Liver (tissue), 9 donors: ENCODE data around the gene CTNNA2. TPM values are rescaled to one million over a fixed set of nuclear protein-coding genes. Genes with fewer than 3 reads are reported as not detected.

Experiments used
- DNase-seq: peaks from one replicate; pipeline ENCODE4 v3.0.0-alpha.2; 2017; ENCODE audit warnings: low spot score
- H3K27ac ChIP-seq, 2 donors: one replicate each; pipeline ENCODE4 v1.7.0; 2013; ENCODE audit warnings: inconsistent platforms in 2 of 2, low read length in 2 of 2, control low read depth in 1 of 2, low read depth in 1 of 2, mild to moderate bottlenecking in 1 of 2
- H3K27me3 ChIP-seq, 4 donors: one replicate each; pipeline versions ENCODE4 v1.6.1 to v1.7.0; 2013; ENCODE audit warnings: low read length in 3 of 4, inconsistent platforms in 1 of 4, mild to moderate bottlenecking in 1 of 4, moderate library complexity in 1 of 4; ENCODE audit not compliant: control insufficient read depth in 4 of 4, insufficient read depth in 4 of 4
- H3K36me3 ChIP-seq, 4 donors: one replicate each; pipeline versions ENCODE4 v1.6.1 to v1.7.0; 2013; ENCODE audit warnings: low read length in 3 of 4, mild to moderate bottlenecking in 3 of 4, low read depth in 1 of 4, moderate library complexity in 1 of 4; ENCODE audit not compliant: control insufficient read depth in 4 of 4, insufficient read depth in 3 of 4
- H3K4me1 ChIP-seq, 4 donors: one replicate each; pipeline versions ENCODE4 v1.6.1 to v1.7.0; 2013; ENCODE audit warnings: low read length in 3 of 4, mild to moderate bottlenecking in 3 of 4, moderate library complexity in 1 of 4; ENCODE audit not compliant: control insufficient read depth in 4 of 4, insufficient read depth in 4 of 4
- H3K4me3 ChIP-seq, 3 donors: one replicate each; pipeline versions ENCODE4 v1.6.1 to v1.7.0; 2013; ENCODE audit warnings: low read length in 3 of 3, control low read depth in 1 of 3, low read depth in 1 of 3, mild to moderate bottlenecking in 1 of 3
- H3K9ac ChIP-seq, 2 donors: one replicate each; pipeline ENCODE4 v1.7.0; 2013; ENCODE audit warnings: low read length in 2 of 2, mild to moderate bottlenecking in 2 of 2, moderate library complexity in 2 of 2, control low read depth in 1 of 2, low read depth in 1 of 2
- H3K9me3 ChIP-seq, 4 donors: one replicate each; pipeline versions ENCODE4 v1.6.1 to v1.7.0; 2013; ENCODE audit warnings: low read length in 3 of 4; ENCODE audit not compliant: control insufficient read depth in 4 of 4
- EGR1 ChIP-seq, 2 donors: IDR thresholded peaks; 2 replicates each; pipeline ENCODE4 v1.6.1; 2016 to 2018; ENCODE audit warnings: antibody characterized with exemption in 2 of 2, low read depth in 2 of 2
- FOXA1 ChIP-seq: IDR thresholded peaks from 2 replicates; pipeline ENCODE4 v1.6.1; 2016; ENCODE audit warnings: antibody characterized with exemption
- FOXA2 ChIP-seq: IDR thresholded peaks from 2 replicates; pipeline ENCODE4 v1.6.1; 2016; ENCODE audit warnings: antibody characterized with exemption
- GABPA ChIP-seq, 2 donors: IDR thresholded peaks in 1 of 2; conservative IDR thresholded peaks in 1 of 2; 2 replicates each; pipeline ENCODE4 v1.6.1; 2016; ENCODE audit warnings: antibody characterized with exemption in 2 of 2, mild to moderate bottlenecking in 1 of 2, moderate library complexity in 1 of 2
- HNF4A ChIP-seq, 2 donors: conservative IDR thresholded peaks; 2 replicates each; pipeline ENCODE4 v1.6.1; 2016; ENCODE audit warnings: antibody characterized with exemption in 2 of 2, mild to moderate bottlenecking in 2 of 2
- HNF4G ChIP-seq: IDR thresholded peaks from 2 replicates; pipeline ENCODE4 v1.6.1; 2016; ENCODE audit warnings: antibody characterized with exemption
- JUND ChIP-seq, 2 donors: IDR thresholded peaks; 2 replicates each; pipeline ENCODE4 v1.6.1; 2016; ENCODE audit warnings: antibody characterized with exemption in 2 of 2
- NR2F2 ChIP-seq: IDR thresholded peaks from 2 replicates; pipeline ENCODE4 v1.6.1; 2016; ENCODE audit warnings: antibody characterized with exemption
- RAD21 ChIP-seq, 2 donors: IDR thresholded peaks; 2 replicates each; pipeline ENCODE4 v1.6.1; 2016; ENCODE audit warnings: antibody characterized with exemption in 2 of 2, mild to moderate bottlenecking in 2 of 2
- RXRA ChIP-seq, 2 donors: IDR thresholded peaks; 2 replicates each; pipeline ENCODE4 v1.6.1; 2017 to 2018; ENCODE audit warnings: antibody characterized with exemption in 2 of 2, mild to moderate bottlenecking in 1 of 2
- SP1 ChIP-seq: IDR thresholded peaks from 2 replicates; pipeline ENCODE4 v1.6.1; 2018; ENCODE audit warnings: antibody characterized with exemption, mild to moderate bottlenecking
- TAF1 ChIP-seq: conservative IDR thresholded peaks from 2 replicates; pipeline ENCODE4 v1.6.1; 2016; ENCODE audit warnings: antibody characterized with exemption, mild to moderate bottlenecking
- YY1 ChIP-seq: IDR thresholded peaks from 2 replicates; pipeline ENCODE4 v1.6.1; 2016; ENCODE audit warnings: antibody characterized with exemption, mild to moderate bottlenecking
- WGBS: extraction: QIAGEN DNeasy Blood & Tissue Kit; methylation state at CpG from one replicate; pipeline ENCODE4 v1.1.7; 2013; 5-methylcytosine and 5-hydroxymethylcytosine counted together
- polyA plus RNA-seq, 2 donors: library from polyadenylated mRNA; stranded (reverse) in 1 of 2; unstranded in 1 of 2; fragments of 200-250 nt in 1 of 2; fragments of >200 nt in 1 of 2; fragmentation: Nextera tagmentation in 1 of 2; extraction: Ambion mirVana in 1 of 2; gene quantifications; one replicate each; pipeline versions ENCODE4 v1.2.1 to v1.2.3, GENCODE V29; 2013 to 2015
- total RNA-seq, 2 donors: library from RNA; depleted of rRNA; stranded (reverse); fragments of >200 nt; gene quantifications; one replicate each; pipeline ENCODE4 v1.2.3, GENCODE V29; 2014
- TF ChIP-seq, protein P1 (sequence below): IDR thresholded peaks from 2 replicates; pipeline ENCODE4 v1.6.1; 2016; ENCODE audit warnings: antibody characterized with exemption, mild to moderate bottlenecking
- TF ChIP-seq, protein P2 (sequence below): IDR thresholded peaks from 2 replicates; pipeline ENCODE4 v1.6.1; 2016; ENCODE audit warnings: antibody characterized with exemption
- TF ChIP-seq, protein P3 (sequence below): IDR thresholded peaks from 2 replicates; pipeline ENCODE4 v1.6.1; 2016; ENCODE audit warnings: antibody characterized with exemption
- TF ChIP-seq, protein P4 (sequence below): fragments of 150-350 bp; IDR thresholded peaks from 2 replicates; pipeline ENCODE4 v1.5.1; 2017; ENCODE audit warnings: improper control_type of control experiment, low read depth, low read length; ENCODE audit not compliant: missing input control
- TF ChIP-seq, protein P5 (sequence below): IDR thresholded peaks from 2 replicates; pipeline ENCODE4 v1.6.1; 2016; ENCODE audit warnings: antibody characterized with exemption
- donor health status: healthy.
- donor health status: healthy.
- donor health status: healthy.
- donor health status: healthy.
- donor health status: healthy.

CTNNA2 gene
- total and polyA plus RNA-seq, 4 donors: 0.05 TPM; not detected in 3

DNA sequence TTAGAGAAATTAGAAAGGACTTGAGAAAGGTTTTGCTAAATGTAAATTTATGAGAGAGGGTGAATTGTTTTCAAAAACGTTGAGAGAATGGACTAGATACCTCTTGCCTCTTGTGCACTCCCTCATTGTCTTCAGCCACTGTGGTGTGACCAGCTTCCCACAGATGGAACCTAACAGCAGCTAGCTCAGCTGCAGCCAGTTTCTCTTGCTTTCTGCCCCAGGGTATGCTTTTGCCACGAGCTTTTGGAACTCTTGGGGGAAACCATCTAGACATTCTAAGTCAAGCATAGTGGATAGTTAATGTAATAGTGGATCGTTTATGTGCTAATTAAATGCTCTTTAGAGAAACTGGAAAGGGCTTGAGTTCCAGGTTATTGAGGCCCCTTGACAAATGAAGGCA lies 288.2 kb downstream of the CTNNA2 start:
- Histone ChIP-seq H3K4me3 (no peak overlapping the region), H3K36me3 (no peaks in the 10 kb centered on the region), H3K9me3 (no peaks in the 10 kb centered on the region), H3K4me1 (no peaks in the 10 kb centered on the region), H3K9ac (no peak overlapping the region), H3K27me3 (peaks cover 0 to 4% (median 0%) of the 10 kb centered on the region in 4 donors), H3K27ac (no peak overlapping the region)
- 44% methylated on average over 3 of the region's 3 CpGs for WGBS
- DNase-seq: no peak
- TF ChIP-seq YY1 (no peak), HNF4A (conservative IDR thresholded peaks at IDR 0.05) (no peak), RAD21 (IDR thresholded peaks at IDR 0.05) (no peak), RXRA (IDR thresholded peaks at IDR 0.05) (no peak), NR2F2 (no peak), GABPA (IDR thresholded peaks at IDR 0.05 in 1 of 2, conservative IDR thresholded peaks at IDR 0.05 in 1 of 2) (no peak), JUND (IDR thresholded peaks at IDR 0.05) (no peak), EGR1 (IDR thresholded peaks at IDR 0.05; ENCODE audit: low read depth in 2 of 2) (no peak), HNF4G (no peak), FOXA1 (no peak), SP1 (no peak), TAF1 (no peak), FOXA2 (no peak)
- TF ChIP-seq, protein P1, sequence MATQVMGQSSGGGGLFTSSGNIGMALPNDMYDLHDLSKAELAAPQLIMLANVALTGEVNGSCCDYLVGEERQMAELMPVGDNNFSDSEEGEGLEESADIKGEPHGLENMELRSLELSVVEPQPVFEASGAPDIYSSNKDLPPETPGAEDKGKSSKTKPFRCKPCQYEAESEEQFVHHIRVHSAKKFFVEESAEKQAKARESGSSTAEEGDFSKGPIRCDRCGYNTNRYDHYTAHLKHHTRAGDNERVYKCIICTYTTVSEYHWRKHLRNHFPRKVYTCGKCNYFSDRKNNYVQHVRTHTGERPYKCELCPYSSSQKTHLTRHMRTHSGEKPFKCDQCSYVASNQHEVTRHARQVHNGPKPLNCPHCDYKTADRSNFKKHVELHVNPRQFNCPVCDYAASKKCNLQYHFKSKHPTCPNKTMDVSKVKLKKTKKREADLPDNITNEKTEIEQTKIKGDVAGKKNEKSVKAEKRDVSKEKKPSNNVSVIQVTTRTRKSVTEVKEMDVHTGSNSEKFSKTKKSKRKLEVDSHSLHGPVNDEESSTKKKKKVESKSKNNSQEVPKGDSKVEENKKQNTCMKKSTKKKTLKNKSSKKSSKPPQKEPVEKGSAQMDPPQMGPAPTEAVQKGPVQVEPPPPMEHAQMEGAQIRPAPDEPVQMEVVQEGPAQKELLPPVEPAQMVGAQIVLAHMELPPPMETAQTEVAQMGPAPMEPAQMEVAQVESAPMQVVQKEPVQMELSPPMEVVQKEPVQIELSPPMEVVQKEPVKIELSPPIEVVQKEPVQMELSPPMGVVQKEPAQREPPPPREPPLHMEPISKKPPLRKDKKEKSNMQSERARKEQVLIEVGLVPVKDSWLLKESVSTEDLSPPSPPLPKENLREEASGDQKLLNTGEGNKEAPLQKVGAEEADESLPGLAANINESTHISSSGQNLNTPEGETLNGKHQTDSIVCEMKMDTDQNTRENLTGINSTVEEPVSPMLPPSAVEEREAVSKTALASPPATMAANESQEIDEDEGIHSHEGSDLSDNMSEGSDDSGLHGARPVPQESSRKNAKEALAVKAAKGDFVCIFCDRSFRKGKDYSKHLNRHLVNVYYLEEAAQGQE: no peak
- TF ChIP-seq, protein P2, sequence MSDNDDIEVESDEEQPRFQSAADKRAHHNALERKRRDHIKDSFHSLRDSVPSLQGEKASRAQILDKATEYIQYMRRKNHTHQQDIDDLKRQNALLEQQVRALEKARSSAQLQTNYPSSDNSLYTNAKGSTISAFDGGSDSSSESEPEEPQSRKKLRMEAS: no peak
- TF ChIP-seq, protein P3, sequence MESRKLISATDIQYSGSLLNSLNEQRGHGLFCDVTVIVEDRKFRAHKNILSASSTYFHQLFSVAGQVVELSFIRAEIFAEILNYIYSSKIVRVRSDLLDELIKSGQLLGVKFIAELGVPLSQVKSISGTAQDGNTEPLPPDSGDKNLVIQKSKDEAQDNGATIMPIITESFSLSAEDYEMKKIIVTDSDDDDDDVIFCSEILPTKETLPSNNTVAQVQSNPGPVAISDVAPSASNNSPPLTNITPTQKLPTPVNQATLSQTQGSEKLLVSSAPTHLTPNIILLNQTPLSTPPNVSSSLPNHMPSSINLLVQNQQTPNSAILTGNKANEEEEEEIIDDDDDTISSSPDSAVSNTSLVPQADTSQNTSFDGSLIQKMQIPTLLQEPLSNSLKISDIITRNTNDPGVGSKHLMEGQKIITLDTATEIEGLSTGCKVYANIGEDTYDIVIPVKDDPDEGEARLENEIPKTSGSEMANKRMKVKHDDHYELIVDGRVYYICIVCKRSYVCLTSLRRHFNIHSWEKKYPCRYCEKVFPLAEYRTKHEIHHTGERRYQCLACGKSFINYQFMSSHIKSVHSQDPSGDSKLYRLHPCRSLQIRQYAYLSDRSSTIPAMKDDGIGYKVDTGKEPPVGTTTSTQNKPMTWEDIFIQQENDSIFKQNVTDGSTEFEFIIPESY: no peak
- TF ChIP-seq, protein P4, sequence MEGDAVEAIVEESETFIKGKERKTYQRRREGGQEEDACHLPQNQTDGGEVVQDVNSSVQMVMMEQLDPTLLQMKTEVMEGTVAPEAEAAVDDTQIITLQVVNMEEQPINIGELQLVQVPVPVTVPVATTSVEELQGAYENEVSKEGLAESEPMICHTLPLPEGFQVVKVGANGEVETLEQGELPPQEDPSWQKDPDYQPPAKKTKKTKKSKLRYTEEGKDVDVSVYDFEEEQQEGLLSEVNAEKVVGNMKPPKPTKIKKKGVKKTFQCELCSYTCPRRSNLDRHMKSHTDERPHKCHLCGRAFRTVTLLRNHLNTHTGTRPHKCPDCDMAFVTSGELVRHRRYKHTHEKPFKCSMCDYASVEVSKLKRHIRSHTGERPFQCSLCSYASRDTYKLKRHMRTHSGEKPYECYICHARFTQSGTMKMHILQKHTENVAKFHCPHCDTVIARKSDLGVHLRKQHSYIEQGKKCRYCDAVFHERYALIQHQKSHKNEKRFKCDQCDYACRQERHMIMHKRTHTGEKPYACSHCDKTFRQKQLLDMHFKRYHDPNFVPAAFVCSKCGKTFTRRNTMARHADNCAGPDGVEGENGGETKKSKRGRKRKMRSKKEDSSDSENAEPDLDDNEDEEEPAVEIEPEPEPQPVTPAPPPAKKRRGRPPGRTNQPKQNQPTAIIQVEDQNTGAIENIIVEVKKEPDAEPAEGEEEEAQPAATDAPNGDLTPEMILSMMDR: no peak
- TF ChIP-seq, protein P5, sequence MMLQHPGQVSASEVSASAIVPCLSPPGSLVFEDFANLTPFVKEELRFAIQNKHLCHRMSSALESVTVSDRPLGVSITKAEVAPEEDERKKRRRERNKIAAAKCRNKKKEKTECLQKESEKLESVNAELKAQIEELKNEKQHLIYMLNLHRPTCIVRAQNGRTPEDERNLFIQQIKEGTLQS: no peak
